Measurements from ENCODE around the gene MAPK9.

Gene MAPK9

DNA sequence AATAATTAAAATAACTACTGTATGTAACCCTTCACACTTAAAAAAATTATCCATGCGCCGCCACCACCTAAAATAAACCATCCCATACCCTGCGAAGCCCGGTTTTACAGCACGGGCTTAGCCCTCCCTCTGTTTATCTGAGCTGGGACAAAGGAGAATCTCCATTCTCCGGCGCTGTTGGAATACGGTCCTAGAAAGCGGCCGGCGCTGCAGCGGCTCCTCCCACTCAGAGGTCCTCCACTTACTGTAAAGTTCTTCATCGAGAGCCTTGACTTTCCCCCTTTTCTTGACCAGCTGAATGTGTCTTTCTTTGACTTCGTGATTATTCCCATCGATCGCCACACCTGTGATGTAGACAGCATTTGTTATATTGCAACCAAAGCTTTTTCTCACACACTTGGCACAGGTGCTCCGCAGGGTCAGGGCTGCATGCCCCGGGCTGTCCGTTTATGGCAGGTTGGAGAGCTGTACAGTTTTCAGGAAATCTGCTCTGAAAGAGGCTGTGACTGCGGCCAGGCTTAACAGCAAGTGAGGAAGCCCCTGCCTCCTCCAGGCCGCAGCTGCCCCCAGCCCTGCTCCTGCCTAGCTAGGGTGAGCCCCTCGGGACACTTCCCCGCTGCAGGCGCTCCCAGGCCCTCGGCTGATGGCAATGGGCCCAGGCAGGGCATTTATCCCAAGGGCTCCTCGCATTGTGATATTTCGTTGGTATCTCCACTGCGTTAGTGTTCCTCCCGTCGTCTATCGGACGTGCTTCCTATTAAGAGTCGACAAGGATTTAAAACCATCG, 44.5 kb upstream of the MAPK9 start:
- no peak for TF ChIP-seq SIN3A (IDR thresholded peaks at IDR 0.05; ENCODE audit: borderline replicate concordance, insufficient read depth, low read length)
- TF ChIP-seq POLR2AphosphoS5 (IDR thresholded peaks at IDR 0.05; ENCODE audit: low read depth, low read length) = no peak
- no peak for TF ChIP-seq TAF1 (IDR thresholded peaks at IDR 0.05; ENCODE audit: borderline replicate concordance, insufficient read depth, low read length)
- TF ChIP-seq FOXP2 (optimal IDR thresholded peaks at IDR 0.05; ENCODE audit: borderline replicate concordance, extremely low read depth, extremely low read length, insufficient read depth) = no peak
- TF ChIP-seq, protein P1, sequence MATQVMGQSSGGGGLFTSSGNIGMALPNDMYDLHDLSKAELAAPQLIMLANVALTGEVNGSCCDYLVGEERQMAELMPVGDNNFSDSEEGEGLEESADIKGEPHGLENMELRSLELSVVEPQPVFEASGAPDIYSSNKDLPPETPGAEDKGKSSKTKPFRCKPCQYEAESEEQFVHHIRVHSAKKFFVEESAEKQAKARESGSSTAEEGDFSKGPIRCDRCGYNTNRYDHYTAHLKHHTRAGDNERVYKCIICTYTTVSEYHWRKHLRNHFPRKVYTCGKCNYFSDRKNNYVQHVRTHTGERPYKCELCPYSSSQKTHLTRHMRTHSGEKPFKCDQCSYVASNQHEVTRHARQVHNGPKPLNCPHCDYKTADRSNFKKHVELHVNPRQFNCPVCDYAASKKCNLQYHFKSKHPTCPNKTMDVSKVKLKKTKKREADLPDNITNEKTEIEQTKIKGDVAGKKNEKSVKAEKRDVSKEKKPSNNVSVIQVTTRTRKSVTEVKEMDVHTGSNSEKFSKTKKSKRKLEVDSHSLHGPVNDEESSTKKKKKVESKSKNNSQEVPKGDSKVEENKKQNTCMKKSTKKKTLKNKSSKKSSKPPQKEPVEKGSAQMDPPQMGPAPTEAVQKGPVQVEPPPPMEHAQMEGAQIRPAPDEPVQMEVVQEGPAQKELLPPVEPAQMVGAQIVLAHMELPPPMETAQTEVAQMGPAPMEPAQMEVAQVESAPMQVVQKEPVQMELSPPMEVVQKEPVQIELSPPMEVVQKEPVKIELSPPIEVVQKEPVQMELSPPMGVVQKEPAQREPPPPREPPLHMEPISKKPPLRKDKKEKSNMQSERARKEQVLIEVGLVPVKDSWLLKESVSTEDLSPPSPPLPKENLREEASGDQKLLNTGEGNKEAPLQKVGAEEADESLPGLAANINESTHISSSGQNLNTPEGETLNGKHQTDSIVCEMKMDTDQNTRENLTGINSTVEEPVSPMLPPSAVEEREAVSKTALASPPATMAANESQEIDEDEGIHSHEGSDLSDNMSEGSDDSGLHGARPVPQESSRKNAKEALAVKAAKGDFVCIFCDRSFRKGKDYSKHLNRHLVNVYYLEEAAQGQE (IDR thresholded peaks at IDR 0.05; ENCODE audit: insufficient read depth in 1 of 2, low read depth in 2 of 2, low read length in 2 of 2) = no peak

DNA sequence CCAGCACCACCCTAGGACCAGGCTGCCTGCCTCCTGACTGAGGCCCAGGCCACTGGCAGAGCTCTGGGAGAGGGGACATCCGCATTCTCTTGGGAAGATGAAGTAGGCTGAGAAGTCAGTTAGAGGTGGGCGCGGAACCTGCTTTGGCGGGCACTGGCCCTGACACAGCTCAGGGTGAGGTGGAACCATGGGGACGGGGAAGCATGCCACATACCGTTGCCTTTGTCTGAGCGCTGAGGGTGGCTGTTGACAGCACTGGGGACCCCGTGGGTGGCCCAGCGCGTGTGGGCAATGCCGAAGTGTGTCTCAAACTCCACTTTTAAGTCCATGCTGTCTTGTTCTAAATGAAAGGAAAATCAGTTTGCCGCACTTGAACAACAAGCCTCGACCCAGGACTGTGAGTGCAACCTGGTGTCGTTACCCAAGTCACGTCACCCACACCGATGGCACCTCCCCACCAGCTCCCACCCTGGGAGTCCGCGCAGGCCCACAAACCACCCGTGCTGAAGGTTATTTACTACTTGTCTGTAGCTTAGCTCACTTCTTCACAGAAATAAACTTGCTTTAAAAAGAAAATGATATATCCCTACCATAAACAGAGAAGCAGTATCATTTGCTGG, 43.8 kb upstream of the MAPK9 start:
- TF ChIP-seq SIN3A (IDR thresholded peaks at IDR 0.05; ENCODE audit: borderline replicate concordance, insufficient read depth, low read length) = no peak
- TF ChIP-seq TAF1 (IDR thresholded peaks at IDR 0.05; ENCODE audit: borderline replicate concordance, insufficient read depth, low read length) = no peak
- TF ChIP-seq POLR2AphosphoS5 (IDR thresholded peaks at IDR 0.05; ENCODE audit: low read depth, low read length) = no peak
- TF ChIP-seq, protein P1 (IDR thresholded peaks at IDR 0.05; ENCODE audit: insufficient read depth in 1 of 2, low read depth in 2 of 2, low read length in 2 of 2) = no peak
- TF ChIP-seq FOXP2 (optimal IDR thresholded peaks at IDR 0.05; ENCODE audit: borderline replicate concordance, extremely low read depth, extremely low read length, insufficient read depth) = no peak

DNA sequence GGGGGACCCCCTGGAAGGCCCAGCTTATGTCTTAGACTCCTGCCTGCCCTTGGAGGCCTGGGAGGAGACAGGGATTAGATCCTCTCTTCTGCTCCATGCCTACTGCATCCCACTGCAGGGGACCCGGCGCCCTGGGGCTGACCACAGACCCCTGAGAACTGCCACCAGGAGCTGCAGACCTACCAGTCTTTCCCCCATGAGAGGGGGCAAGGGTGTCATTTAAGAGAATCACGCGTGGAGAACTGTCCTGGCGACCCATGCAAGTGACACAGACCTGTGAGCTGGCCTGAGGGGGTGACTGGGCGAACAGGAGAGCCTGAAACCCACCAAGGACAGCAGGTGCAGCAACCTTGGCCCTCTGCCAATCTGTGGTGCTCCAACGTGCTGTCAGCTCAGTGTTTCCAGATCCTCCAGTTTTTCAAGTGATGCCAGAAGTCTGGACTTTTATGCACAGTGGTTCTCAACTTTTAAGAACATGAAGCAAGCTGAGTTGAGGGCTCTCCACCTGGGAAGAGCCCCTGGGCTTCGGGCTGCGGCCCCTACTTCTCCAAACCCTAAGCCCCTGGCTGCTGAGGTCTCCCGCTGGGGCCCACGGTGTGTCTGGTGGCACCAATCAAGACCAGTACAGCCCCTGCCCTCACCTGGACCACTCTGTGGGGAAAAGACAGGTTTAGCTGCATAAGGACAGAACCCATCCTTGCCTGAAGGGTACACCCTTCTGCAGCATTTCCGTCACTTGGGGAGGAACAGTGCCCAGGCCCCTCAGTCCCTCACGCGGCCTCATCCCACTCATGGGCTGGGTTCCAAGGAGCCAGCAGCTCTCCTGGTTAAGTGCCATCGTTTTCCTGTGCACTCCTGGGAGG, 43.1 kb upstream of the MAPK9 start:
- no peak for TF ChIP-seq TAF1 (IDR thresholded peaks at IDR 0.05; ENCODE audit: borderline replicate concordance, insufficient read depth, low read length)
- no peak for TF ChIP-seq SIN3A (IDR thresholded peaks at IDR 0.05; ENCODE audit: borderline replicate concordance, insufficient read depth, low read length)
- no peak for TF ChIP-seq FOXP2 (optimal IDR thresholded peaks at IDR 0.05; ENCODE audit: borderline replicate concordance, extremely low read depth, extremely low read length, insufficient read depth)
- TF ChIP-seq, protein P1 (IDR thresholded peaks at IDR 0.05; ENCODE audit: insufficient read depth in 1 of 2, low read depth in 2 of 2, low read length in 2 of 2) = no peak
- no peak for TF ChIP-seq POLR2AphosphoS5 (IDR thresholded peaks at IDR 0.05; ENCODE audit: low read depth, low read length)

DNA sequence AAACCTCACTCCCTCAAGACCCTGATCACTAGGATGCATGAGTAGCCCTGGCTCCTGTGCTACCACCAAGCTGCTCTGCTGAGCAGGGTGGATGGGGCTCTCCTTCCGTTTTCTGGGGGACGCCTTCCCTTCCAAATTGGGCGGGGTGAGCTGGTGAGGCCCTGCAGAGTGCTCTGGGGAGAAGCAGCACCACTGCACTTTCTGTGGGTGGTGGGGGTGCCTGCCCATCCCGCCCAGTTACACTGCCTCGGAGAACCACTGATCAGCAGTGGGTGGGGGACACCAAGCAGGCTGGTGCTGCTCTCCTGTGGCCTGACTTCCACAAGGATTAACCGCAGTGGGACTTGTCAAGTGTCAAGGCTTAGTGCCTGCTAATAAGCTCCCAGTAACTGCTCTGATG, 42.3 kb upstream of the MAPK9 start:
- TF ChIP-seq SIN3A (IDR thresholded peaks at IDR 0.05; ENCODE audit: borderline replicate concordance, insufficient read depth, low read length) (no peak), FOXP2 (optimal IDR thresholded peaks at IDR 0.05; ENCODE audit: borderline replicate concordance, extremely low read depth, extremely low read length, insufficient read depth) (no peak), TAF1 (IDR thresholded peaks at IDR 0.05; ENCODE audit: borderline replicate concordance, insufficient read depth, low read length) (no peak), POLR2AphosphoS5 (IDR thresholded peaks at IDR 0.05; ENCODE audit: low read depth, low read length) (no peak)
- TF ChIP-seq, protein P1 (IDR thresholded peaks at IDR 0.05; ENCODE audit: insufficient read depth in 1 of 2, low read depth in 2 of 2, low read length in 2 of 2) = no peak

Data from PFSK-1 (cell line).